T-helper 22 cell (primary cell): ENCODE results near the gene LRRC75A.
"Not testable (repeated sequence)": the region's sequence is repeated elsewhere in the genome, so short reads cannot be mapped to it uniquely, and the experiment has no call there.

Experiments used
- DNase-seq: peaks from one replicate; pipeline ENCODE4 v3.0.0-alpha.2; 2020; ENCODE audit warnings: low read depth

The LRRC75A gene

GRCh38 chr17:16471295-16471694, 20.7 kb downstream of the LRRC75A start:
- DNase-seq: no peak

- no peak for DNase-seq
Measured at GRCh38 chr17:16470265-16470664, 21.7 kb downstream of the LRRC75A start.

- no peak for DNase-seq
Measured at GRCh38 chr17:16468428-16468992, 23.5 kb downstream of the LRRC75A start.

GRCh38 chr17:16467886-16468285, 24.1 kb downstream of the LRRC75A start:
- DNase-seq: no peak

GRCh38 chr17:16467044-16467443, 24.9 kb downstream of the LRRC75A start:
- no peak for DNase-seq

- no peak for DNase-seq
Measured at GRCh38 chr17:16466407-16466806, 25.6 kb downstream of the LRRC75A start.

- DNase-seq: no peak
Measured at GRCh38 chr17:16465861-16466338, 26.1 kb downstream of the LRRC75A start.

GRCh38 chr17:16465052-16465312, 27.0 kb downstream of the LRRC75A start:
- DNase-seq: no peak

GRCh38 chr17:16464303-16465051, 27.5 kb downstream of the LRRC75A start:
- no peak for DNase-seq

GRCh38 chr17:16463358-16464302, 28.4 kb downstream of the LRRC75A start:
- DNase-seq: no peak

GRCh38 chr17:16462070-16462864, 29.7 kb downstream of the LRRC75A start:
- DNase-seq: no peak

GRCh38 chr17:16461606-16461866, 30.5 kb downstream of the LRRC75A start:
- no peak for DNase-seq

- no peak for DNase-seq
Measured at GRCh38 chr17:16460796-16461605, 31.0 kb downstream of the LRRC75A start.

- DNase-seq: no peak
Measured at GRCh38 chr17:16459855-16460550, 32.0 kb downstream of the LRRC75A start.

- DNase-seq: no peak
Measured at GRCh38 chr17:16459271-16459670, 32.7 kb downstream of the LRRC75A start.

GRCh38 chr17:16456742-16457316, 35.2 kb downstream of the LRRC75A start:
- DNase-seq: no peak

- DNase-seq: no peak
Measured at GRCh38 chr17:16455997-16456741, 35.8 kb downstream of the LRRC75A start.

- no peak for DNase-seq
Measured at GRCh38 chr17:16453493-16453851, 38.5 kb downstream of the LRRC75A start.

GRCh38 chr17:16452268-16452667, 39.7 kb downstream of the LRRC75A start:
- DNase-seq: not testable (repeated sequence)

- DNase-seq: no peak
Measured at GRCh38 chr17:16450028-16450427, 42.0 kb downstream of the LRRC75A start.
